ENCODE data around the gene CNTNAP2. TPM values are rescaled to one million over a fixed set of nuclear protein-coding genes. Genes with fewer than 3 reads are reported as not detected.

The CNTNAP2 gene
- total and polyA plus RNA-seq, 9 donors: 0.24 to 7.0 (median 1.5) TPM

GRCh38 chr7:146713205-146713604 is 596.6 kb downstream of the CNTNAP2 start:
- no peak overlapping the region for H3K4me3 ChIP-seq
- H3K4me1 ChIP-seq (ENCODE audit: insufficient read depth): no peaks in the 10 kb centered on the region
- 89 to 97% (median 97%) methylated on average over 1 of the region's 1 CpG for WGBS, 3 donors
- no peak overlapping the region for H3K27ac ChIP-seq
- TF ChIP-seq EP300 (IDR thresholded peaks at IDR 0.05): no peak
- TF ChIP-seq POLR2A (IDR thresholded peaks at IDR 0.05): no peak
- no peak for TF ChIP-seq CTCF (IDR thresholded peaks at IDR 0.05)
- H3K27me3 ChIP-seq: no peaks in the 10 kb centered on the region
- DNase-seq: no peak
- no peaks in the 10 kb centered on the region for H3K36me3 ChIP-seq
- intact Hi-C loops (cut with DNase I): no loop called here
- no peaks in the 10 kb centered on the region for H3K9me3 ChIP-seq

GRCh38 chr7:146713934-146714333 is 597.3 kb downstream of the CNTNAP2 start:
- no peak for TF ChIP-seq POLR2A (IDR thresholded peaks at IDR 0.05)
- TF ChIP-seq EP300 (IDR thresholded peaks at IDR 0.05): no peak
- no peak for TF ChIP-seq CTCF (IDR thresholded peaks at IDR 0.05)
- no peak for DNase-seq
- H3K4me1 ChIP-seq (ENCODE audit: insufficient read depth): no peaks in the 10 kb centered on the region
- no peak overlapping the region for H3K4me3 ChIP-seq
- whole genome bisulfite sequencing, 3 donors: 93 to 94% (median 94%) methylated on average over 3 of the region's 3 CpGs
- no peaks in the 10 kb centered on the region for H3K27me3 ChIP-seq
- no peak overlapping the region for H3K27ac ChIP-seq
- intact Hi-C loops (cut with DNase I): no loop called here
- no peaks in the 10 kb centered on the region for H3K36me3 ChIP-seq
- no peaks in the 10 kb centered on the region for H3K9me3 ChIP-seq

GRCh38 chr7:146720195-146720594 is 603.6 kb downstream of the CNTNAP2 start:
- Histone ChIP-seq H3K27me3 (no peaks in the 10 kb centered on the region), H3K36me3 (no peaks in the 10 kb centered on the region), H3K4me3 (no peak overlapping the region), H3K4me1 (ENCODE audit: insufficient read depth) (no peaks in the 10 kb centered on the region), H3K27ac (no peak overlapping the region), H3K9me3 (no peaks in the 10 kb centered on the region)
- 67 to 79% (median 72%) methylated on average over 2 of the region's 2 CpGs for WGBS, 3 donors
- TF ChIP-seq POLR2A (IDR thresholded peaks at IDR 0.05): no peak
- TF ChIP-seq CTCF (IDR thresholded peaks at IDR 0.05): no peak
- TF ChIP-seq EP300 (IDR thresholded peaks at IDR 0.05): no peak
- no peak for DNase-seq
- intact Hi-C loops (cut with DNase I): no loop called here

- 74 to 82% (median 82%) methylated on average over 1 of the region's 1 CpG for WGBS, 3 donors
- Histone ChIP-seq H3K36me3 (no peaks in the 10 kb centered on the region), H3K27ac (no peak overlapping the region), H3K27me3 (no peaks in the 10 kb centered on the region), H3K4me1 (ENCODE audit: insufficient read depth) (no peaks in the 10 kb centered on the region), H3K9me3 (no peaks in the 10 kb centered on the region), H3K4me3 (no peak overlapping the region)
- intact Hi-C loops (cut with DNase I): no loop called here
- TF ChIP-seq EP300 (IDR thresholded peaks at IDR 0.05): no peak
- no peak for TF ChIP-seq CTCF (IDR thresholded peaks at IDR 0.05)
- no peak for TF ChIP-seq POLR2A (IDR thresholded peaks at IDR 0.05)
- DNase-seq: no peak
Measured at GRCh38 chr7:146722986-146723385, 606.4 kb downstream of the CNTNAP2 start.

GRCh38 chr7:146725520-146725919 is 608.9 kb downstream of the CNTNAP2 start:
- TF ChIP-seq POLR2A (IDR thresholded peaks at IDR 0.05): no peak
- TF ChIP-seq CTCF (IDR thresholded peaks at IDR 0.05): no peak
- TF ChIP-seq EP300 (IDR thresholded peaks at IDR 0.05): no peak
- WGBS, 3 donors: 67 to 69% (median 69%) methylated on average over 3 of the region's 3 CpGs
- Histone ChIP-seq H3K4me3 (no peak overlapping the region), H3K4me1 (ENCODE audit: insufficient read depth) (no peaks in the 10 kb centered on the region), H3K9me3 (no peaks in the 10 kb centered on the region), H3K27me3 (no peaks in the 10 kb centered on the region), H3K27ac (no peak overlapping the region), H3K36me3 (no peaks in the 10 kb centered on the region)
- intact Hi-C loops (cut with DNase I): no loop called here
- no peak for DNase-seq
